NCI-H146 (cell line): Measurements from ENCODE around the gene OSBPL10.
"Not testable (repeated sequence)": the region's sequence is repeated elsewhere in the genome, so short reads cannot be mapped to it uniquely, and the experiment has no call there.

Experiments used
- DNase-seq: peaks from one replicate; lab custom pipeline; 2025; lab: John Stamatoyannopoulos, UW

Gene OSBPL10

GRCh38 chr3:31981206-31982181 lies at the start of gene OSBPL10, which contains the start of gene ZNF860:
OSBPL10 (minus strand) TSS chr3:31981262; CDS start chr3:31981179, 83 bp downstream.
ZNF860 (plus strand) TSS chr3:31981750; CDS start chr3:31989080, 7,330 bp downstream.
- DNase-seq, result peak; percentile 84

- no peak for DNase-seq
Measured at GRCh38 chr3:32026593-32026992, 45.5 kb upstream of the OSBPL10 start.

GRCh38 chr3:32022947-32023346 lies 41.9 kb upstream of the OSBPL10 start:
- DNase-seq, result no peak

- no peak for DNase-seq
Measured at GRCh38 chr3:32021748-32022147, 40.7 kb upstream of the OSBPL10 start.

- DNase-seq, result no peak
Measured at GRCh38 chr3:32021155-32021554, 40.1 kb upstream of the OSBPL10 start.

GRCh38 chr3:32018757-32019564 lies 37.9 kb upstream of the OSBPL10 start:
- peak; percentile 28 for DNase-seq

GRCh38 chr3:32017286-32017685 lies 36.2 kb upstream of the OSBPL10 start:
- no peak for DNase-seq

- not testable (repeated sequence) for DNase-seq
Measured at GRCh38 chr3:32015638-32016037, 34.6 kb upstream of the OSBPL10 start.

- not testable (repeated sequence) for DNase-seq
Measured at GRCh38 chr3:32010699-32011098, 29.6 kb upstream of the OSBPL10 start.

GRCh38 chr3:32009957-32010356 lies 28.9 kb upstream of the OSBPL10 start:
- DNase-seq, result no peak

GRCh38 chr3:32009101-32009500 lies 28.0 kb upstream of the OSBPL10 start:
- DNase-seq, result no peak

GRCh38 chr3:32004113-32004765 lies 23.2 kb upstream of the OSBPL10 start:
- DNase-seq, result peak; percentile 67

GRCh38 chr3:32003380-32003779 lies 22.3 kb upstream of the OSBPL10 start:
- DNase-seq, result no peak

- DNase-seq, result no peak
Measured at GRCh38 chr3:32002561-32003368, 21.7 kb upstream of the OSBPL10 start.

- no peak for DNase-seq
Measured at GRCh38 chr3:32000877-32001276, 19.8 kb upstream of the OSBPL10 start.

GRCh38 chr3:31999907-32000439 lies 18.9 kb upstream of the OSBPL10 start:
- no peak for DNase-seq

GRCh38 chr3:31997500-31997899 lies 16.4 kb upstream of the OSBPL10 start:
- no peak for DNase-seq

- DNase-seq, result no peak
Measured at GRCh38 chr3:31996195-31996594, 15.1 kb upstream of the OSBPL10 start.

- not testable (repeated sequence) for DNase-seq
Measured at GRCh38 chr3:31995026-31995425, 14.0 kb upstream of the OSBPL10 start.

GRCh38 chr3:31993843-31994242 lies 12.8 kb upstream of the OSBPL10 start:
- no peak for DNase-seq

- DNase-seq, result not testable (repeated sequence)
Measured at GRCh38 chr3:31992995-31993394, 11.9 kb upstream of the OSBPL10 start.
